Gastrocnemius medialis (tissue), 4 donors: Measurements from ENCODE around the gene CYP2R1.

Experiments used
- POLR2A ChIP-seq, 2 donors: fragments of 450-650 bp; IDR thresholded peaks; one replicate each; pipeline ENCODE4 v1.6.1; 2017; ENCODE audit warnings: antibody characterized with exemption in 2 of 2, mild to moderate bottlenecking in 2 of 2, moderate library complexity in 2 of 2
- TF ChIP-seq, protein P1 (sequence below), 5 experiments: fragments of 450-650 bp in 3 of 5; fragments of 200-600 bp in 2 of 5; sonication (generic) in 2 of 5; IDR thresholded peaks in 4 of 5; conservative IDR thresholded peaks in 1 of 5; 1 replicate in 4 of 5; 2 replicates in 1 of 5; pipeline ENCODE4 v1.5.1; 2016 to 2019; ENCODE audit warnings: antibody characterized with exemption in 5 of 5, mild to moderate bottlenecking in 3 of 5, moderate library complexity in 3 of 5

DNA sequence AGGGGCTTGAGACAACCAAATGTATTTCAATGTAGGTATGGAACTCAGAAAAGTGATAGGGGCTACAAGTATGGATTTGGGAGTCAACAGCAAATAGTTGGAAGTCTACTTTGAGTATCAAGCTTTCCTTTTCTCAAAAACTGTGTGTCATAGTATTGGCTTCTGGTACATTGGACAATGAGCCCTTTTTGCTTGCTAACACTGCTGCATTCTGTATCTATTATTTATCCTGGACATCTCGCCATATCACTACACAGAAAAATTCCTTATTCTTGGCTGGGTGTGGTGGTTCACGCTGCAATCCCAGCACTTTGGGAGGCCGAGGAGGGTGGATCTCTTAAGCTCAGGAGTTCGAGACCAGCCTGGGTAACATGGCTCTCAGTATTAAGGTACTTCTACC lies 18.4 kb downstream of the CYP2R1 start:
- TF ChIP-seq POLR2A (IDR thresholded peaks at IDR 0.05), result no peak
- TF ChIP-seq, protein P1, sequence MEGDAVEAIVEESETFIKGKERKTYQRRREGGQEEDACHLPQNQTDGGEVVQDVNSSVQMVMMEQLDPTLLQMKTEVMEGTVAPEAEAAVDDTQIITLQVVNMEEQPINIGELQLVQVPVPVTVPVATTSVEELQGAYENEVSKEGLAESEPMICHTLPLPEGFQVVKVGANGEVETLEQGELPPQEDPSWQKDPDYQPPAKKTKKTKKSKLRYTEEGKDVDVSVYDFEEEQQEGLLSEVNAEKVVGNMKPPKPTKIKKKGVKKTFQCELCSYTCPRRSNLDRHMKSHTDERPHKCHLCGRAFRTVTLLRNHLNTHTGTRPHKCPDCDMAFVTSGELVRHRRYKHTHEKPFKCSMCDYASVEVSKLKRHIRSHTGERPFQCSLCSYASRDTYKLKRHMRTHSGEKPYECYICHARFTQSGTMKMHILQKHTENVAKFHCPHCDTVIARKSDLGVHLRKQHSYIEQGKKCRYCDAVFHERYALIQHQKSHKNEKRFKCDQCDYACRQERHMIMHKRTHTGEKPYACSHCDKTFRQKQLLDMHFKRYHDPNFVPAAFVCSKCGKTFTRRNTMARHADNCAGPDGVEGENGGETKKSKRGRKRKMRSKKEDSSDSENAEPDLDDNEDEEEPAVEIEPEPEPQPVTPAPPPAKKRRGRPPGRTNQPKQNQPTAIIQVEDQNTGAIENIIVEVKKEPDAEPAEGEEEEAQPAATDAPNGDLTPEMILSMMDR (IDR thresholded peaks at IDR 0.05 in 4 of 5, conservative IDR thresholded peaks at IDR 0.05 in 1 of 5), result no peak
